ENCODE data around the gene RAB31.
"Not testable (repeated sequence)": the region's sequence is repeated elsewhere in the genome, so short reads cannot be mapped to it uniquely, and the experiment has no call there.

Gene RAB31

GRCh38 chr18:9762526-9762925 is 54.4 kb downstream of the RAB31 start:
- DNase-seq = peak; percentile 76 to 77

GRCh38 chr18:9763157-9763556 is 55.1 kb downstream of the RAB31 start:
- no peak for DNase-seq

GRCh38 chr18:9764011-9764481 is 55.9 kb downstream of the RAB31 start:
- no peak for DNase-seq

- DNase-seq = no peak
These were observed 57.4 kb downstream of the RAB31 start for GRCh38 chr18:9765501-9765900.

GRCh38 chr18:9766076-9766481 is 58.0 kb downstream of the RAB31 start:
- peak in 1 of 2 donors; percentile 66 for DNase-seq

- DNase-seq = no peak
These were observed 58.6 kb downstream of the RAB31 start for GRCh38 chr18:9766740-9767139.

GRCh38 chr18:9768071-9768691 is 60.1 kb downstream of the RAB31 start:
- DNase-seq = not testable (repeated sequence)

GRCh38 chr18:9770111-9770510 is 62.0 kb downstream of the RAB31 start:
- DNase-seq = not testable (repeated sequence)

GRCh38 chr18:9771261-9771976 is 63.3 kb downstream of the RAB31 start:
- DNase-seq = peak; percentile 78 to 86

GRCh38 chr18:9771977-9772660 is 64.0 kb downstream of the RAB31 start:
- peak; percentile 69 to 80 for DNase-seq

- DNase-seq = no peak
These were observed 65.0 kb downstream of the RAB31 start for GRCh38 chr18:9772847-9773677.

GRCh38 chr18:9774150-9774549 is 66.0 kb downstream of the RAB31 start:
- DNase-seq = no peak

- DNase-seq = peak; percentile 73
These were observed 67.1 kb downstream of the RAB31 start for GRCh38 chr18:9775178-9775577.

GRCh38 chr18:9779630-9780029 is 71.5 kb downstream of the RAB31 start:
- peak in 1 of 2 donors; percentile 37 for DNase-seq

- peak; percentile 85 to 93 for DNase-seq
These were observed 74.2 kb downstream of the RAB31 start for GRCh38 chr18:9782073-9782857.

GRCh38 chr18:9786631-9787030 is 78.5 kb downstream of the RAB31 start:
- no peak for DNase-seq

GRCh38 chr18:9787036-9787435 is 78.9 kb downstream of the RAB31 start:
- peak; percentile 64 to 90 for DNase-seq

- peak; percentile 52 to 88 for DNase-seq
These were observed 79.6 kb downstream of the RAB31 start for GRCh38 chr18:9787712-9788111.

- no peak for DNase-seq
These were observed 80.0 kb downstream of the RAB31 start for GRCh38 chr18:9788140-9788539.

GRCh38 chr18:9788860-9789259 is 80.8 kb downstream of the RAB31 start:
- no peak for DNase-seq

GRCh38 chr18:9790261-9790660 is 82.2 kb downstream of the RAB31 start:
- DNase-seq = no peak

- DNase-seq = no peak
These were observed 83.9 kb downstream of the RAB31 start for GRCh38 chr18:9791991-9792390.

Measured in inflammatory macrophage treated with lipopolysaccharide for 1 hour (primary cell).